Kidney epithelial cell (primary cell): ENCODE measurements around the gene LAMB3. TPM values are rescaled to one million over a fixed set of nuclear protein-coding genes. Genes with fewer than 3 reads are reported as not detected.

Source experiments
- DNase-seq: peaks from one replicate; pipeline ENCODE4 v3.0.0-alpha.2; 2010; ENCODE audit warnings: low read depth
- H3K27me3 ChIP-seq: 2 replicates; pipeline ENCODE4 v1.6.0; 2011; ENCODE audit warnings: low read length; ENCODE audit not compliant: control insufficient read depth, insufficient read depth
- H3K36me3 ChIP-seq: 2 replicates; pipeline ENCODE4 v1.5.1; 2011; ENCODE audit warnings: low read length; ENCODE audit not compliant: control insufficient read depth, insufficient read depth
- H3K4me3 ChIP-seq: 2 replicates; pipeline ENCODE4 v1.5.1; 2011; ENCODE audit warnings: low read depth, mild to moderate bottlenecking, control low read depth, low read length
- CTCF ChIP-seq: IDR thresholded peaks from 2 replicates; pipeline ENCODE4 v1.5.1; 2011; ENCODE audit warnings: mild to moderate bottlenecking, moderate library complexity, low read length, control low read depth, inconsistent platforms; ENCODE audit not compliant: insufficient read depth, poor library complexity, severe bottlenecking
- total RNA-seq: library from RNA; depleted of rRNA; stranded (reverse); fragments of >200 nt; gene quantifications from 2 replicates; pipeline ENCODE4 v1.2.3, GENCODE V29; 2015

The LAMB3 gene
- total RNA-seq, 1 donor from 2014 or later = 343 TPM

- no peak for DNase-seq
- Histone ChIP-seq H3K4me3 (no peak overlapping the region), H3K27me3 (no peaks in the 10 kb centered on the region), H3K36me3 (no peaks in the 10 kb centered on the region)
- no peak for TF ChIP-seq CTCF
Observed at GRCh38 chr1:209667708-209668107, 15.5 kb upstream of the LAMB3 start.

GRCh38 chr1:209667103-209667502 lies 14.9 kb upstream of the LAMB3 start:
- no peak overlapping the region for H3K4me3 ChIP-seq
- no peaks in the 10 kb centered on the region for H3K27me3 ChIP-seq
- no peak for DNase-seq
- H3K36me3 ChIP-seq = no peaks in the 10 kb centered on the region
- TF ChIP-seq CTCF = no peak

- no peak for TF ChIP-seq CTCF
- H3K4me3 ChIP-seq = no peak overlapping the region
- no peaks in the 10 kb centered on the region for H3K27me3 ChIP-seq
- DNase-seq = no peak
- H3K36me3 ChIP-seq = no peaks in the 10 kb centered on the region
Observed at GRCh38 chr1:209662879-209663327, 10.7 kb upstream of the LAMB3 start.

- no peaks in the 10 kb centered on the region for H3K27me3 ChIP-seq
Observed at GRCh38 chr1:209661071-209661470, 8.8 kb upstream of the LAMB3 start.

GRCh38 chr1:209659909-209660308 lies 7.7 kb upstream of the LAMB3 start:
- TF ChIP-seq CTCF = no peak
- no peak overlapping the region for H3K4me3 ChIP-seq
- no peaks in the 10 kb centered on the region for H3K27me3 ChIP-seq
- DNase-seq = no peak
- H3K36me3 ChIP-seq = no peaks in the 10 kb centered on the region

More at GRCh38 chr1:209661071-209661470, 8.8 kb upstream of the LAMB3 start:
- Histone ChIP-seq H3K4me3 (no peak overlapping the region), H3K36me3 (no peaks in the 10 kb centered on the region)
- no peak for TF ChIP-seq CTCF
- DNase-seq = no peak

- no peaks in the 10 kb centered on the region for H3K36me3 ChIP-seq
- DNase-seq = no peak
- no peaks in the 10 kb centered on the region for H3K27me3 ChIP-seq
- no peak for TF ChIP-seq CTCF
- H3K4me3 ChIP-seq = no peak overlapping the region
Observed at GRCh38 chr1:209657918-209658317, 5.7 kb upstream of the LAMB3 start.
